Kidney epithelial cell (primary cell): ENCODE data around the gene LY6G5C. TPM values are rescaled to one million over a fixed set of nuclear protein-coding genes. Genes with fewer than 3 reads are reported as not detected.

Source experiments
- DNase-seq: peaks from one replicate; pipeline ENCODE4 v3.0.0-alpha.2; 2010; ENCODE audit warnings: low read depth
- H3K27me3 ChIP-seq: 2 replicates; pipeline ENCODE4 v1.6.0; 2011; ENCODE audit warnings: low read length; ENCODE audit not compliant: control insufficient read depth, insufficient read depth
- H3K36me3 ChIP-seq: 2 replicates; pipeline ENCODE4 v1.5.1; 2011; ENCODE audit warnings: low read length; ENCODE audit not compliant: control insufficient read depth, insufficient read depth
- H3K4me3 ChIP-seq: 2 replicates; pipeline ENCODE4 v1.5.1; 2011; ENCODE audit warnings: low read depth, mild to moderate bottlenecking, control low read depth, low read length
- CTCF ChIP-seq: IDR thresholded peaks from 2 replicates; pipeline ENCODE4 v1.5.1; 2011; ENCODE audit warnings: mild to moderate bottlenecking, moderate library complexity, low read length, control low read depth, inconsistent platforms; ENCODE audit not compliant: insufficient read depth, poor library complexity, severe bottlenecking
- total RNA-seq: library from RNA; depleted of rRNA; stranded (reverse); fragments of >200 nt; gene quantifications from 2 replicates; pipeline ENCODE4 v1.2.3, GENCODE V29; 2015

The LY6G5C gene
- total RNA-seq, 1 donor from 2014 or later = not detected

GRCh38 chr6:31727034-31727716 lies 46.3 kb upstream of the LY6G5C start:
- no peak for DNase-seq
- Histone ChIP-seq H3K36me3 (peaks cover 1% of the 10 kb centered on the region), H3K27me3 (no peaks in the 10 kb centered on the region), H3K4me3 (no peak overlapping the region)
- TF ChIP-seq CTCF = no peak

- DNase-seq = no peak
- no peaks in the 10 kb centered on the region for H3K36me3 ChIP-seq
- no peak overlapping the region for H3K4me3 ChIP-seq
- no peak for TF ChIP-seq CTCF
- H3K27me3 ChIP-seq = no peaks in the 10 kb centered on the region
Measured at GRCh38 chr6:31725502-31726350, 44.9 kb upstream of the LY6G5C start.

- H3K36me3 ChIP-seq = no peaks in the 10 kb centered on the region
- no peaks in the 10 kb centered on the region for H3K27me3 ChIP-seq
- TF ChIP-seq CTCF = no peak
- no peak for DNase-seq
- no peak overlapping the region for H3K4me3 ChIP-seq
Measured at GRCh38 chr6:31723980-31724691, 43.3 kb upstream of the LY6G5C start.

- Histone ChIP-seq H3K27me3 (no peaks in the 10 kb centered on the region), H3K36me3 (no peaks in the 10 kb centered on the region), H3K4me3 (no peak within 1 kb of the TSS)
- DNase-seq = no peak
- TF ChIP-seq CTCF = no peak
Measured at GRCh38 chr6:31723245-31723979, 42.5 kb upstream of the LY6G5C start, which contains the start of gene MPIG6B. TSS of gene MPIG6B (plus strand) at chr6:31723373. CDS start at chr6:31723384, 11 bp downstream.

- no peaks in the 10 kb centered on the region for H3K27me3 ChIP-seq
- no peak for DNase-seq
- no peaks in the 10 kb centered on the region for H3K36me3 ChIP-seq
- TF ChIP-seq CTCF = no peak
- H3K4me3 ChIP-seq = no peak overlapping the region
Measured at GRCh38 chr6:31722173-31722572, 41.3 kb upstream of the LY6G5C start.
